Karpas-422 (cell line): ENCODE results near the gene ARID3A. TPM values are rescaled to one million over a fixed set of nuclear protein-coding genes. Genes with fewer than 3 reads are reported as not detected.

ENCODE experiments used
- DNase-seq: peaks from one replicate; pipeline ENCODE4 v3.0.0-alpha.2; 2015
- H2AFZ ChIP-seq: fragments of 200-600 bp; sonication (generic); 2 replicates; pipeline ENCODE4 v1.6.1; 2014; ENCODE audit warnings: antibody characterized with exemption, low read length, mixed read lengths
- H3K27ac ChIP-seq: fragments of 200-600 bp; sonication (generic); 2 replicates; pipeline ENCODE4 v1.5.1; 2014; ENCODE audit warnings: mild to moderate bottlenecking, low read length, moderate library complexity
- H3K27me3 ChIP-seq: fragments of 200-600 bp; sonication (generic); 2 replicates; pipeline ENCODE4 v1.6.1; 2014; ENCODE audit warnings: low read length, mixed read lengths
- H3K36me3 ChIP-seq: fragments of 200-600 bp; sonication (generic); 2 replicates; pipeline ENCODE4 v1.6.1; 2014; ENCODE audit warnings: low read length, mixed read lengths; ENCODE audit not compliant: insufficient read depth
- H3K4me1 ChIP-seq: fragments of 200-600 bp; sonication (generic); 2 replicates; pipeline ENCODE4 v1.6.1; 2014; ENCODE audit warnings: mild to moderate bottlenecking, low read length, mixed read lengths
- H3K4me2 ChIP-seq: fragments of 200-600 bp; sonication (generic); 2 replicates; pipeline ENCODE4 v1.6.1; 2014; ENCODE audit warnings: low read length, low read depth, mild to moderate bottlenecking; ENCODE audit not compliant: poor library complexity, severe bottlenecking
- H3K4me3 ChIP-seq: fragments of 200-600 bp; sonication (generic); 2 replicates; pipeline ENCODE4 v1.5.1; 2014; ENCODE audit warnings: mild to moderate bottlenecking, antibody characterized with exemption, low read length, mixed read lengths
- H3K79me2 ChIP-seq: fragments of 200-600 bp; sonication (generic); 2 replicates; pipeline ENCODE4 v1.6.1; 2014; ENCODE audit warnings: mild to moderate bottlenecking, low read length, mixed read lengths
- H3K9ac ChIP-seq: fragments of 200-600 bp; sonication (generic); 2 replicates; pipeline ENCODE4 v1.6.0; 2014; ENCODE audit warnings: low read length
- H3K9me2 ChIP-seq: fragments of 200-600 bp; sonication (generic), shearing (Covaris generic); replicated peaks from 2 replicates; pipeline ENCODE4 v1.6.0; 2014; ENCODE audit warnings: mild to moderate bottlenecking, low read length, moderate library complexity; ENCODE audit not compliant: insufficient read depth
- H3K9me3 ChIP-seq: fragments of 300-700, 200-600 bp; sonication (generic); 2 replicates; pipeline ENCODE4 v1.6.1; 2014; ENCODE audit warnings: low read length, mixed read lengths
- H4K20me1 ChIP-seq: fragments of 200-600 bp; sonication (generic); 2 replicates; pipeline ENCODE4 v1.6.1; 2014; ENCODE audit warnings: mild to moderate bottlenecking, antibody characterized with exemption, low read length, low read depth; ENCODE audit not compliant: insufficient read depth
- total RNA-seq: library from RNA; depleted of rRNA; stranded (reverse); fragments of >200 nt; shearing (Covaris generic); gene quantifications from 2 replicates; pipeline ENCODE4 v1.2.3, GENCODE V29; 2014; ENCODE audit warnings: low replicate concordance

Gene ARID3A
- total RNA-seq, 1 experiment from 2014 or later = 2.0 TPM

- no peak for DNase-seq
- no peak overlapping the region for H3K4me2 ChIP-seq
- no peaks in the 10 kb centered on the region for H4K20me1 ChIP-seq
- H3K9me3 ChIP-seq = peaks cover 6% of the 10 kb centered on the region
- no peaks in the 10 kb centered on the region for H3K4me1 ChIP-seq
- H3K27ac ChIP-seq = no peak overlapping the region
- H3K36me3 ChIP-seq = no peaks in the 10 kb centered on the region
- no peak overlapping the region for H2AFZ ChIP-seq
- no peaks in the 10 kb centered on the region for H3K9me2 ChIP-seq
- no peak overlapping the region for H3K4me3 ChIP-seq
- no peaks in the 10 kb centered on the region for H3K27me3 ChIP-seq
- no peaks in the 10 kb centered on the region for H3K79me2 ChIP-seq
- no peak overlapping the region for H3K9ac ChIP-seq
These were observed 46.0 kb downstream of the ARID3A start for GRCh38 chr19:971795-972194.

GRCh38 chr19:972281-972680, 46.4 kb downstream of the ARID3A start:
- Histone ChIP-seq H3K9me3 (peaks cover 6% of the 10 kb centered on the region), H3K4me3 (no peak overlapping the region), H3K4me2 (no peak overlapping the region), H3K9ac (no peak overlapping the region), H4K20me1 (no peaks in the 10 kb centered on the region), H2AFZ (no peak overlapping the region), H3K4me1 (no peaks in the 10 kb centered on the region), H3K36me3 (no peaks in the 10 kb centered on the region), H3K9me2 (no peaks in the 10 kb centered on the region), H3K27me3 (no peaks in the 10 kb centered on the region), H3K79me2 (no peaks in the 10 kb centered on the region), H3K27ac (no peak overlapping the region)
- no peak for DNase-seq

GRCh38 chr19:973726-974563, 48.1 kb downstream of the ARID3A start:
- no peak for DNase-seq
- Histone ChIP-seq H4K20me1 (no peaks in the 10 kb centered on the region), H3K4me1 (no peaks in the 10 kb centered on the region)

GRCh38 chr19:974564-975257, 48.9 kb downstream of the ARID3A start:
- H2AFZ ChIP-seq = no peak overlapping the region
- H4K20me1 ChIP-seq = no peaks in the 10 kb centered on the region
- no peak overlapping the region for H3K4me3 ChIP-seq
- no peaks in the 10 kb centered on the region for H3K36me3 ChIP-seq
- H3K27ac ChIP-seq = no peak overlapping the region
- H3K4me2 ChIP-seq = no peak overlapping the region
- no peak for DNase-seq
- no peaks in the 10 kb centered on the region for H3K27me3 ChIP-seq
- peaks cover 6% of the 10 kb centered on the region for H3K9me3 ChIP-seq
- H3K4me1 ChIP-seq = no peaks in the 10 kb centered on the region
- H3K79me2 ChIP-seq = no peaks in the 10 kb centered on the region
- no peak overlapping the region for H3K9ac ChIP-seq
- H3K9me2 ChIP-seq = no peaks in the 10 kb centered on the region

More at GRCh38 chr19:973726-974563, 48.1 kb downstream of the ARID3A start:
- Histone ChIP-seq H3K9ac (no peak overlapping the region), H2AFZ (no peak overlapping the region), H3K27ac (no peak overlapping the region), H3K36me3 (no peaks in the 10 kb centered on the region), H3K9me2 (no peaks in the 10 kb centered on the region), H3K4me2 (no peak overlapping the region), H3K27me3 (no peaks in the 10 kb centered on the region), H3K79me2 (no peaks in the 10 kb centered on the region), H3K9me3 (peaks cover 6% of the 10 kb centered on the region), H3K4me3 (no peak overlapping the region)

- no peak overlapping the region for H2AFZ ChIP-seq
- H3K27ac ChIP-seq = no peak overlapping the region
- no peaks in the 10 kb centered on the region for H4K20me1 ChIP-seq
- no peaks in the 10 kb centered on the region for H3K79me2 ChIP-seq
- DNase-seq = no peak
- H3K4me1 ChIP-seq = no peaks in the 10 kb centered on the region
- no peak overlapping the region for H3K9ac ChIP-seq
- no peaks in the 10 kb centered on the region for H3K36me3 ChIP-seq
- no peaks in the 10 kb centered on the region for H3K9me2 ChIP-seq
- no peak overlapping the region for H3K4me2 ChIP-seq
- H3K27me3 ChIP-seq = no peaks in the 10 kb centered on the region
- no peaks in the 10 kb centered on the region; the same call in 1 of the 2 replicates for H3K9me3 ChIP-seq
- no peak overlapping the region for H3K4me3 ChIP-seq
These were observed 50.6 kb downstream of the ARID3A start for GRCh38 chr19:976476-976875.

GRCh38 chr19:977058-977464, 51.2 kb downstream of the ARID3A start:
- Histone ChIP-seq H3K79me2 (no peaks in the 10 kb centered on the region), H2AFZ (no peak overlapping the region), H4K20me1 (no peaks in the 10 kb centered on the region), H3K9me3 (no peaks in the 10 kb centered on the region), H3K27ac (no peak overlapping the region), H3K27me3 (no peaks in the 10 kb centered on the region), H3K4me1 (no peaks in the 10 kb centered on the region), H3K4me3 (no peak overlapping the region), H3K9me2 (no peaks in the 10 kb centered on the region), H3K4me2 (no peak overlapping the region), H3K9ac (no peak overlapping the region), H3K36me3 (no peaks in the 10 kb centered on the region)
- no peak for DNase-seq

GRCh38 chr19:979318-979741, 53.5 kb downstream of the ARID3A start:
- Histone ChIP-seq H3K4me1 (peaks cover 12% of the 10 kb centered on the region), H3K9me2 (no peaks in the 10 kb centered on the region), H3K79me2 (peaks cover under 1% of the 10 kb centered on the region; the same call in 1 of the 2 replicates), H3K27me3 (no peaks in the 10 kb centered on the region), H3K4me3 (no peak overlapping the region), H4K20me1 (no peaks in the 10 kb centered on the region), H2AFZ (no peak overlapping the region), H3K9me3 (no peaks in the 10 kb centered on the region), H3K9ac (no peak overlapping the region), H3K27ac (no peak overlapping the region), H3K4me2 (no peak overlapping the region), H3K36me3 (no peaks in the 10 kb centered on the region)
- no peak for DNase-seq
